GM21367 (cell line): ENCODE results near the gene TMEM9.

Experiments
- ATAC-seq: cut with Tn5 transposase; IDR thresholded peaks from one replicate; pipeline ENCODE4 v1.9.1; 2021; ENCODE audit not compliant: unreplicated experiment

TMEM9 gene

DNA sequence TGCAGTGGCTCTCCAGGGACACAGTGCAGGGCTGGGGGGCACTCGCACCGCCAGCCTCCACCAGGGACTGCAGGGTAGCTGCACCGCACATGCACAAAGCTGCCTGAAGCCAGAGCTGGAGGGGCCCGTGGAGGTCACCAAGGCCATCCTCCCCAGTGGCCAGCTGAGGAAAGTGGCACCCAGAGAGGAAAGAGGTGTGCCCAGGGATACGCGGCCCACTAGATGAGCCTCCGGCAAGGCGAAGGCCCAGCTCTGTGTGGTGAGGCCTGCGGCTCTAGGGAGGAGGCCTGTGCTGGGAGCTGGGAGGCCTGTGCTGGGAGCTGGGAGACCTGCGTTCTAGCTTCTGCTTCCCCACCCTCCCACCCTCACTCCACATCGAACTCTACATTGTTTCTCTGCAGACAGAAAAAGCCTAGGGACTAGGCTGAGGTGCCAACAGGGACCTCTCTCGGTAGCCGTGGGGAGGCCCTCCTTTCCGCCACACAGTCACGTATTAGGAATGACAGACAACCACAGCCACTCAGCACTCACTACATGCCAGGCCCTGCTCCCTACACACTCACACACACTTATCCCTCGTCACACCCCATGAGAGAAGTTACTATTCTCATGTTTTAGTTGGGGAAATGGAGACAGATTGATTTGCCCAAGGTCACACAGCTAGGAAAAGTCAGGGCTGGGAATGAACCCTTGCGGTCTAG is 26.4 kb downstream of the TMEM9 start:
- no peak for ATAC-seq

DNA sequence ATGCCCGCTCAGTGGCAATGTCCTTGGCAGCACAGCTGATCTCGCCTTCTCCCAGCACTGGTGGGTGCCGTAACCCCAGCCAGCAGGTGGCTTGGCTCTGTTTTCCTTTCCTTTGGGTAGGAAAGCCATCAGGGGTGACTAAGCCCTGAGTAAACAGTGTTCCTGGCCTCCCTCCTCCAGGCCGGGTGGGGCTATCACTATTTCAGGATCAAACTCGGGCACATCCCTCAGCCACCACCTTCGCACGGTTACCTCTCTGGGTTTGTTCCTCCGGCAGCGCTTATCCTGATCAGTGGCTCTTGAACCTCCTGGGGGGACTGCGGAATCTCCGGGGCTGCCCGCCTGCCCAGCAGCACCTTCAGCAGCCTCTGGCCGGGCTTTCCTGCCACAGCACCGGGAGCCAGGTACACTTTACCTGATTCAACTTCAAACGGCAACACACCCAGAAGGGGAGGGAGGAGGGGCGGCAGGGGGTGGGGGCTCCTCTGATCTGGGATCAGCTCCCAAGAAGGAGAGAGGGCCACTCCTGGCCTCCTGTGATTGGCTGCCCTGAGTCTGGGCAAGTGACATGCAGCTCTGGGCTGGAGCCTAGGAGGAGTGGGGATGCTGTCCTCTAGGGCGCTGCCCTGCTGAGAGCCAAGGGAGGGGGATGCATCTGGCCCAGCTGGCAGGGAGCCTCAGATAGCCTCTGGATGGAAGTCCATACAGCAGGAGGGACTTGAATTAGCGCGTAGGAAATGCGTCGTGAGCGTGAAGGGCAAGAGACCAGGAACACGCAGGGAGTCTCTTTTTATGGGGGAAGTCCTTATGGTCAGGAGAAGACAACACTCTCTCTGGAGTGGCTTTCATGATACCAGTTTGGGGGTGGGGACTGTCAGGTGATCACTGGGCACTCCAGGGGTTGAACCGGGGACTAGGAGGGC is 27.2 kb downstream of the TMEM9 start, which contains the start of gene ASCL5:
Gene ASCL5 (minus strand): TSS at position 353 of the 923 bp plus-strand sequence. CDS start 11,812 bp downstream, outside the sequence.
- no peak for ATAC-seq

GRCh38 chr1:201126463-201126831 is 27.8 kb downstream of the TMEM9 start:
- ATAC-seq: no peak

DNA sequence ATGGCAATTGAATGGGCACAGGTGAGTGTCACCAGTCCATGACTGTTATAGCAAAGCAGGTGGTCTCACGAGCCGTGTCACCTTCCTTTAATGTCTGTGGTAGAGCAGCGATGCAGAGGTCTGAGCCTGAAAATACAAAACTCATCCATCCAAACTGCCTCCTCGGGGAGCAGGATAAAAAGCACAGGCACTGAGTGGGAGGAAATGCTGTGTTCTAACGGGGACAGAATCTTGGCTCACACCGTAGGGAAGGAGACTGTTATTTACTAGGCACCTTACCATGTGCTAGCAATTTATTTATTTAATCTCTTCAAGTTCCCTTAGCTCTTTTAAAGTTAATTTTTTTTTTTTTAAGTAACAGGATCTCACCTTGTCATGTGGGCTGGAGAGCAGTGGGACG is 28.5 kb downstream of the TMEM9 start:
- ATAC-seq: no peak

DNA sequence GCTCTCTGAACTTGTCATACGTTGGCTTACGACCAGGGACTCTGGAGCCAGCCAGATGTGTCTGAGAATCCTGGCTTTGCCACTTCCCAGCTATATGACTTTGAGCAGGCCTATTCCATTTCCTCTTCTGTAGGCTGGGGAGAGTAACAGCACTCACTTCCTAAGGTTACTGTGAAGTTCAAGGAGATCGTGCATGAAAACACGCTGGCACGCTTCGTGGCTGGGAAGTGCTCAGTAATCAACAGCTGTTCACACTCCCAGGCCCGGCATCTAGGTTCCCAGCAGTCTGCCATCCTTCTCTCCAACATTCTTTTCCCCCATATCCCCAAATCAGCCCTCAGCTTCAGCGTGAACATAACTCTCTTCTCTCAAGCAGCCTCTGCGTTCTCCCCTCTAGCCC is 29.3 kb downstream of the TMEM9 start:
- no peak for ATAC-seq

DNA sequence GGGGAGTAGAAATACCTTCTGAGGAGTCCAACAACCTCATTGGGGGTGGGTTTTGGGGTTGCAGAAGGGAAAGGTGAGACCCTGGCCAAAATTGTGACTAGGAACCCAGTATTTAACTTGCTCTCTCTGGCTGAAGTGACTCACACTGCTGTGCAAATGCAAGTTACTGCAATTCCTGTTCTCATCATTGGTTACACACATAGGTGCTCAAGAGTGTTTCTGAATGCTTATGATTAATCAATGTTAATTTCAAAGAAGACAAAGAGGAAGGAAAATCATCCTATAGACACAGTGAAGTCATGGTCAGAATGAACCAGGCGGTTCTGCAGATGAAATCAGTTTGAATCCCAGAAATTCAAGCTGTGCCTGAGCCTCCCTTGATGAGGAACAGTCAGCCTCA is 30.4 kb downstream of the TMEM9 start:
- ATAC-seq: no peak

GRCh38 chr1:201122321-201122957 is 31.8 kb downstream of the TMEM9 start:
- ATAC-seq: no peak

- no peak for ATAC-seq
Measured at GRCh38 chr1:201119206-201120197, 34.8 kb downstream of the TMEM9 start.

DNA sequence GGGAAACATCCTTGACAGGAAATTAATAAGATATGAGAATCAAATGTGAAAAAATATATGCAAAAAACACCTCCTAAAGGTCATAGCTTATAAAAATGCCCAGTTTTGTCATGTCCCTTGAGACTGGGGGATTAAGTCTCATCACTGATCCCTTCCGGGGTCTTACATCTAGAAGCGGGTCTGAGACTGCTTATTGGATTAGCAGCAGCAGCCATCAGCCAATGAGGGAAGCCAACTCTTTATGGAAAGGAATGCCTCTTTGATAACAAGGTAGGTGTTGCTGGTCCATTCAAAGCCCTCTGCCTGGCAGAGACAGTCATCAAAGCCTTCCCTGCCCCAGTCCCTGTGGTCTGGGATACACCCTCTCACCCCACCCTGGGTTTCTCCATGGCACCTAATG is 38.2 kb downstream of the TMEM9 start:
- ATAC-seq: no peak

DNA sequence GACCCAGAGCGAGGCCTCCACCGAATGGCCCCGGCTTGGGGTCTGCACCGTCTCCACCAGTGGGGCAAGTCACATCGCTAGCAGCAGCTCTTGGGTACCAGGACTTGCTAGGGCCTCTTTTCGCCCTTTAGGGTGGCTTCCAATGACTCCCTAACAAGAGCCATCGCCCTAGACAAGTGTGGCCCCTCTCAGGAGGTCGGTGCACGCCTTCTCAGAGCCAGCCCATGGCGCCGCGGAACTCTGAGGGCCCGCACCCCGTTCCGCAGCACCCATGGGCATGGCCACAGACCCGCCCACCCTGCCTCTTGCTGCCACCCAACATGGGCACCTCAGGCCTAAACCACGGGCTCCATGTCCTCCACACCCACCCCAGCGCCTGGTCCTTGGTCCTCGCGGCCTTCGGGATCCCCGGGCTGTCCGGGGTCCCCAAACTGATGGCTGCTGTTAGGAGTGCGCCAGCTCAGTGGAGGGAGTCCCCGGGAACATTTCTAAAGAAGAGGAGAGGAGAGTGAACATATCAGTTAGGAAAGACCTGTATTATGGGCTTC is 38.8 kb downstream of the TMEM9 start:
- ATAC-seq: no peak

- peak; percentile 77 for ATAC-seq
Measured at GRCh38 chr1:201114245-201115131, 39.8 kb downstream of the TMEM9 start.

GRCh38 chr1:201113451-201114244 is 40.6 kb downstream of the TMEM9 start:
- ATAC-seq: no peak

DNA sequence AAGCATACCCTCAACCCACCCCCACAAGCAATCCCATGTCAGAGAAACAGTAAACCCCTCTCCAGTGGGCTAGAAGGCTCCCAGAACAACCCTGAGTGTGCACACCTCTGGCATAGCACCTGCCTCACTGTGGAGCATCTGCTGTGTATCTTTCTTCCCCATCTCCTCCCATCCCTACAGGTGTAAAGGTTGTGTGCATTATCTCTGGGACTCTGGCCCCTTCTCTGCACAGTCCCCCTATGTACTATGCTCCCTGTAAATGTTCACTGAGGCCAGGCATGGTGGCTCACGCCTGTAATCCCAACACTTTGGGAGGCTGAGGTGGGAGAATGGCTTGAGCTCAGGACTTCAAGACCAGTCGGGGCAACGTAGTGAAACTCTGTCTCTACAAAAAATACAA is 41.3 kb downstream of the TMEM9 start:
- no peak for ATAC-seq

DNA sequence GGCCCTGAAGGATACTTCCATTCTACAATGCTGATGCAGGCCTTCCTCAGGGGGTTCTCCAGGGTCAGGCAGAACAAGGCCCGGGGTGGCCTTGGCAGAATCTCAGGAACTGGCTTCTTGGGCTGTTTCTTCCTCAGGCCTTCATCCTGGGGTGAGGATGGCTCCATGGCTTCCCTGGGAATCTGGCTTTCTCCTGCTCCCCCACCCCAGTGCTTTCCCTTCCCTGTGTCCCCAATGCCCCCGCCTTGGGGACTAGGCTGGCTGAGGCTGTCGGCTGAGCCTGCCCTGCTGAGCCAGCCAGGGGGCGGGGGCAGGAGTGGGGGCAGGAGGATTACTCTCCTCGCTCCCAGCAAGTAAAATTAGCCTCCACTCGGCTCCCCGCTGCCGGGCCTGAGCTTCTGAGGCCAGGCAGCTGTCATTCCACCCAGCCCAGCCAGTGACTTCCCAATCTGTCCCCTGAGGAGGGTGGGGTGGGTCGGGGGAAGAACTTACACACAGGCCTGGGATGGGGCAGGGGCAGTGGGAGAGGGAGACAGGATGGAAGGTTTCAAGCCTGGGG is 42.0 kb downstream of the TMEM9 start, which contains the start of gene CACNA1S:
Gene CACNA1S (minus strand): TSS at position 254 of the 559 bp plus-strand sequence. CDS start 87 bp downstream, at position 167.
- ATAC-seq: no peak

- no peak for ATAC-seq
Measured at GRCh38 chr1:201111672-201112071, 42.6 kb downstream of the TMEM9 start.

GRCh38 chr1:201111156-201111555 is 43.1 kb downstream of the TMEM9 start:
- no peak for ATAC-seq

- no peak for ATAC-seq
Measured at GRCh38 chr1:201110616-201111015, 43.7 kb downstream of the TMEM9 start.

DNA sequence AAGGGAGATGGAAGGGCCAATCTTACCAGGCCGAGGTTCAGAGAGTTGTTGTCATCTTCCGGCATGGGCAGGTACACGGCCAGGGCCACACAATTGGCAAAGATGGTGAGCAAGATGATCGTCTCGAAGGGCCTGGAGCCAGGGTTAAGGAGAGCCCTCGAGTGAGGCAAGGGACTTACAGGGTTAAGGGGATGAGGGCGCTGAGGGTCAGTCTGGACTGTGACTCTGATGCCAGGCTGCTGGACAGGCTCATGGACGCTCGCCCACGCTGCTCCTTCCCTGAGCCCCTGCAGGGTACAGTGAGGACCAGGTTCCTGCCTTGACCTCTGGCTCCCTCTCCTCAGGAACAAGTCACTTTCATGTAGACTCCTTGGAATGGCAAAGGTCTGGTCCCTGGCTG is 44.1 kb downstream of the TMEM9 start:
- ATAC-seq: no peak
